ENCODE measurements around the gene WWOX.

Gene WWOX

GRCh38 chr16:79088971-79089370 is 989.5 kb downstream of the WWOX start:
- ChIA-PET POLR2A (no interaction called here), CTCF (no interaction called here)
- DNase-seq (ENCODE audit: extremely low spot score): no peak
- TF ChIP-seq CTCF (IDR thresholded peaks at IDR 0.05; ENCODE audit: control extremely low read depth, extremely low read depth, low read depth, missing control alignments): no peak

GRCh38 chr16:79089735-79090284 is 990.4 kb downstream of the WWOX start:
- TF ChIP-seq CTCF (IDR thresholded peaks at IDR 0.05; ENCODE audit: control extremely low read depth, extremely low read depth, low read depth, missing control alignments): no peak
- ChIA-PET POLR2A (no interaction called here), CTCF (no interaction called here)
- DNase-seq (ENCODE audit: extremely low spot score): no peak

- DNase-seq (ENCODE audit: extremely low spot score): no peak
- ChIA-PET CTCF (no interaction called here), POLR2A (no interaction called here)
- no peak for TF ChIP-seq CTCF (IDR thresholded peaks at IDR 0.05; ENCODE audit: control extremely low read depth, extremely low read depth, low read depth, missing control alignments)
These were observed 991.5 kb downstream of the WWOX start for GRCh38 chr16:79090966-79091365.

- DNase-seq (ENCODE audit: extremely low spot score): no peak
- ChIA-PET POLR2A (no interaction called here), CTCF (no interaction called here)
- no peak for TF ChIP-seq CTCF (IDR thresholded peaks at IDR 0.05; ENCODE audit: control extremely low read depth, extremely low read depth, low read depth, missing control alignments)
These were observed 993.4 kb downstream of the WWOX start for GRCh38 chr16:79092846-79093245.

- ChIA-PET CTCF (no interaction called here), POLR2A (no interaction called here)
- no peak for DNase-seq (ENCODE audit: extremely low spot score)
- TF ChIP-seq CTCF (IDR thresholded peaks at IDR 0.05; ENCODE audit: control extremely low read depth, extremely low read depth, low read depth, missing control alignments): no peak
These were observed 994.1 kb downstream of the WWOX start for GRCh38 chr16:79093554-79093967.

- TF ChIP-seq CTCF (IDR thresholded peaks at IDR 0.05; ENCODE audit: control extremely low read depth, extremely low read depth, low read depth, missing control alignments): no peak
- no peak for DNase-seq (ENCODE audit: extremely low spot score)
- ChIA-PET POLR2A (no interaction called here), CTCF (no interaction called here)
These were observed 996.8 kb downstream of the WWOX start for GRCh38 chr16:79096246-79096645.

- ChIA-PET POLR2A (no interaction called here), CTCF (no interaction called here)
- no peak for TF ChIP-seq CTCF (IDR thresholded peaks at IDR 0.05; ENCODE audit: control extremely low read depth, extremely low read depth, low read depth, missing control alignments)
- DNase-seq (ENCODE audit: extremely low spot score): no peak
These were observed 997.7 kb downstream of the WWOX start for GRCh38 chr16:79097166-79097565.
